DMS153 (cell line): ENCODE data around the gene TACC2.
A peak's percentile ranks its signal among the peaks of the same experiment; 100 is the strongest.

Source experiments
- DNase-seq: peaks from one replicate; lab custom pipeline; 2025; lab: John Stamatoyannopoulos, UW

TACC2 gene

GRCh38 chr10:122277526-122278136, 288.7 kb downstream of the TACC2 start:
- no peak for DNase-seq

- peak; percentile 12 for DNase-seq
Measured at GRCh38 chr10:122279725-122280141, 290.8 kb downstream of the TACC2 start.

- no peak for DNase-seq
Measured at GRCh38 chr10:122280156-122280555, 291.2 kb downstream of the TACC2 start.

- no peak for DNase-seq
Measured at GRCh38 chr10:122281018-122281626, 292.2 kb downstream of the TACC2 start.

- no peak for DNase-seq
Measured at GRCh38 chr10:122281751-122282150, 292.8 kb downstream of the TACC2 start.

GRCh38 chr10:122282253-122282671, 293.3 kb downstream of the TACC2 start:
- DNase-seq, result no peak

- DNase-seq, result no peak
Measured at GRCh38 chr10:122282909-122283308, 293.9 kb downstream of the TACC2 start.

- no peak for DNase-seq
Measured at GRCh38 chr10:122285506-122286444, 296.8 kb downstream of the TACC2 start.

- no peak for DNase-seq
Measured at GRCh38 chr10:122286867-122287266, 297.9 kb downstream of the TACC2 start.

GRCh38 chr10:122287570-122287969, 298.6 kb downstream of the TACC2 start:
- DNase-seq, result no peak

GRCh38 chr10:122288262-122288661, 299.3 kb downstream of the TACC2 start:
- no peak for DNase-seq

GRCh38 chr10:122288917-122289316, 300.0 kb downstream of the TACC2 start:
- DNase-seq, result no peak

- DNase-seq, result no peak
Measured at GRCh38 chr10:122290334-122290733, 301.4 kb downstream of the TACC2 start.

- no peak for DNase-seq
Measured at GRCh38 chr10:122290833-122291532, 302.0 kb downstream of the TACC2 start.

GRCh38 chr10:122291739-122292138, 302.8 kb downstream of the TACC2 start:
- DNase-seq, result no peak

- no peak for DNase-seq
Measured at GRCh38 chr10:122292376-122292775, 303.4 kb downstream of the TACC2 start.

- DNase-seq, result peak; percentile 18
Measured at GRCh38 chr10:122293156-122293960, 304.4 kb downstream of the TACC2 start.

- no peak for DNase-seq
Measured at GRCh38 chr10:122293961-122294380, 305.0 kb downstream of the TACC2 start.

GRCh38 chr10:122294511-122295450, 305.8 kb downstream of the TACC2 start:
- DNase-seq, result no peak

- no peak for DNase-seq
Measured at GRCh38 chr10:122295451-122295809, 306.5 kb downstream of the TACC2 start.
